Stimulated activated CD8-positive, alpha-beta memory T cell treated with anti-CD3 and anti-CD28 coated beads, Interleukin-2, amount 100 ng/mL, for 1 hour (primary cell): ENCODE results near the gene ZCCHC14.
A peak's percentile ranks its signal among the peaks of the same experiment; 100 is the strongest.

ENCODE experiments used
- DNase-seq, 2 donors: peaks; one replicate each; pipeline ENCODE4 v3.0.0-alpha.2; 2020; ENCODE audit warnings: low read depth in 2 of 2

Gene ZCCHC14

GRCh38 chr16:87492721-87493607, at the start of gene ZCCHC14:
Gene ZCCHC14, minus strand, starts transcription at chr16:87493024. Its CDS starts 786 bp downstream, at chr16:87492238.
- DNase-seq = peak; percentile 98 to 99

GRCh38 chr16:87541872-87542234, 49.0 kb upstream of the ZCCHC14 start:
- DNase-seq = no peak

GRCh38 chr16:87541147-87541871, 48.5 kb upstream of the ZCCHC14 start:
- no peak for DNase-seq

GRCh38 chr16:87540897-87541146, 48.0 kb upstream of the ZCCHC14 start:
- no peak for DNase-seq

- no peak for DNase-seq
Observed at GRCh38 chr16:87540072-87540896, 47.5 kb upstream of the ZCCHC14 start.

- DNase-seq = no peak
Observed at GRCh38 chr16:87539113-87539512, 46.3 kb upstream of the ZCCHC14 start.

- no peak for DNase-seq
Observed at GRCh38 chr16:87538594-87538993, 45.8 kb upstream of the ZCCHC14 start.

- no peak for DNase-seq
Observed at GRCh38 chr16:87538160-87538559, 45.3 kb upstream of the ZCCHC14 start.

- no peak for DNase-seq
Observed at GRCh38 chr16:87536795-87537142, 43.9 kb upstream of the ZCCHC14 start.

GRCh38 chr16:87535855-87536794, 43.3 kb upstream of the ZCCHC14 start:
- no peak for DNase-seq

GRCh38 chr16:87535457-87535854, 42.6 kb upstream of the ZCCHC14 start:
- no peak for DNase-seq

GRCh38 chr16:87534751-87535150, 41.9 kb upstream of the ZCCHC14 start:
- DNase-seq = no peak

- DNase-seq = no peak
Observed at GRCh38 chr16:87534030-87534653, 41.3 kb upstream of the ZCCHC14 start.

GRCh38 chr16:87533061-87533460, 40.2 kb upstream of the ZCCHC14 start:
- DNase-seq = no peak

- no peak for DNase-seq
Observed at GRCh38 chr16:87531418-87531817, 38.6 kb upstream of the ZCCHC14 start.

- no peak for DNase-seq
Observed at GRCh38 chr16:87528690-87529579, 36.1 kb upstream of the ZCCHC14 start.

GRCh38 chr16:87527055-87527724, 34.4 kb upstream of the ZCCHC14 start:
- DNase-seq = no peak

GRCh38 chr16:87526238-87526947, 33.6 kb upstream of the ZCCHC14 start:
- no peak for DNase-seq

- DNase-seq = no peak
Observed at GRCh38 chr16:87525352-87525751, 32.5 kb upstream of the ZCCHC14 start.
